Measurements from ENCODE around the gene RNU1-2. TPM values are rescaled to one million over a fixed set of nuclear protein-coding genes. Genes with fewer than 3 reads are reported as not detected.
"Not testable (repeated sequence)": the region's sequence is repeated elsewhere in the genome, so short reads cannot be mapped to it uniquely, and the experiment has no call there.

RNU1-2 gene
- total and polyA plus RNA-seq, 2 experiments from 2014 or later, result under 0.01 TPM; not detected in 1

GRCh38 chr1:16892978-16893525, 2.7 kb upstream of the RNU1-2 start:
- H3K27me3 ChIP-seq; H3K4me1 ChIP-seq (ENCODE audit: low read depth); H3K36me3 ChIP-seq; DNase-seq (ENCODE audit: low read depth in 1 of 2, low spot score in 1 of 2); H3K9me3 ChIP-seq (ENCODE audit: low read depth); H3K4me3 ChIP-seq; H3K27ac ChIP-seq: not testable (repeated sequence)

- not testable (repeated sequence) for H3K4me3 ChIP-seq; H3K27ac ChIP-seq; H3K4me1 ChIP-seq (ENCODE audit: low read depth); H3K9me3 ChIP-seq (ENCODE audit: low read depth); H3K27me3 ChIP-seq; DNase-seq (ENCODE audit: low read depth in 1 of 2, low spot score in 1 of 2); H3K36me3 ChIP-seq
Observed at GRCh38 chr1:16893796-16894195, 2.0 kb upstream of the RNU1-2 start.

GRCh38 chr1:16894338-16894737, 1.4 kb upstream of the RNU1-2 start:
- H3K9me3 ChIP-seq (ENCODE audit: low read depth), result not testable (repeated sequence)

GRCh38 chr1:16895233-16895597, 565 bp upstream of the RNU1-2 start:
- H3K9me3 ChIP-seq (ENCODE audit: low read depth); H3K4me1 ChIP-seq (ENCODE audit: low read depth); H3K27me3 ChIP-seq; H3K36me3 ChIP-seq; DNase-seq (ENCODE audit: low read depth in 1 of 2, low spot score in 1 of 2): not testable (repeated sequence)
- H3K4me3 ChIP-seq, result peak overlapping the region; percentile 33
- peak overlapping the region; percentile 100 for H3K27ac ChIP-seq

More at GRCh38 chr1:16894338-16894737, 1.4 kb upstream of the RNU1-2 start:
- H3K27me3 ChIP-seq; H3K27ac ChIP-seq; H3K36me3 ChIP-seq; H3K4me1 ChIP-seq (ENCODE audit: low read depth); H3K4me3 ChIP-seq; DNase-seq (ENCODE audit: low read depth in 1 of 2, low spot score in 1 of 2): not testable (repeated sequence)

- H3K27me3 ChIP-seq; H3K9me3 ChIP-seq (ENCODE audit: low read depth); H3K36me3 ChIP-seq: not testable (repeated sequence)
- H3K27ac ChIP-seq, result peak overlapping the region; percentile 91
- DNase-seq (ENCODE audit: low read depth in 1 of 2, low spot score in 1 of 2), result peak; percentile 61 to 65
- H3K4me3 ChIP-seq, result peak overlapping the region; percentile 26
- H3K4me1 ChIP-seq (ENCODE audit: low read depth), result peaks cover 14% of the 10 kb centered on the region
Observed at GRCh38 chr1:16896316-16897055, 706 bp downstream of the RNU1-2 start.

GRCh38 chr1:16897653-16898052, 1.9 kb downstream of the RNU1-2 start:
- not testable (repeated sequence) for H3K4me3 ChIP-seq; DNase-seq (ENCODE audit: low read depth in 1 of 2, low spot score in 1 of 2); H3K27ac ChIP-seq; H3K27me3 ChIP-seq; H3K36me3 ChIP-seq; H3K9me3 ChIP-seq (ENCODE audit: low read depth)
- H3K4me1 ChIP-seq (ENCODE audit: low read depth), result peaks cover 14% of the 10 kb centered on the region

GRCh38 chr1:16898298-16898697, 2.5 kb downstream of the RNU1-2 start:
- peaks cover 21% of the 10 kb centered on the region for H3K4me1 ChIP-seq (ENCODE audit: low read depth)
- not testable (repeated sequence) for H3K27ac ChIP-seq; H3K9me3 ChIP-seq (ENCODE audit: low read depth); H3K27me3 ChIP-seq; H3K4me3 ChIP-seq; H3K36me3 ChIP-seq; DNase-seq (ENCODE audit: low read depth in 1 of 2, low spot score in 1 of 2)

GRCh38 chr1:16899020-16899419, 3.2 kb downstream of the RNU1-2 start:
- H3K4me1 ChIP-seq (ENCODE audit: low read depth), result peaks cover 25% of the 10 kb centered on the region
- not testable (repeated sequence) for H3K4me3 ChIP-seq; H3K9me3 ChIP-seq (ENCODE audit: low read depth); H3K36me3 ChIP-seq; H3K27me3 ChIP-seq; DNase-seq (ENCODE audit: low read depth in 1 of 2, low spot score in 1 of 2); H3K27ac ChIP-seq

GRCh38 chr1:16900751-16901150, 5.0 kb downstream of the RNU1-2 start:
- peak in 1 of 2 donors; percentile 43 for DNase-seq (ENCODE audit: low read depth in 1 of 2, low spot score in 1 of 2)
- Histone ChIP-seq H3K27me3 (no peaks in the 10 kb centered on the region), H3K4me1 (ENCODE audit: low read depth) (peaks cover 25% of the 10 kb centered on the region), H3K27ac (no peak overlapping the region), H3K9me3 (ENCODE audit: low read depth) (no peaks in the 10 kb centered on the region), H3K36me3 (no peaks in the 10 kb centered on the region), H3K4me3 (no peak overlapping the region)
- peak; percentile 48 for TF ChIP-seq CTCF (IDR thresholded peaks at IDR 0.05; ENCODE audit: low read depth, low read length)

GRCh38 chr1:16901371-16901770, 5.6 kb downstream of the RNU1-2 start:
- H3K4me1 ChIP-seq (ENCODE audit: low read depth), result peaks cover 25% of the 10 kb centered on the region
- not testable (repeated sequence) for H3K27ac ChIP-seq; H3K9me3 ChIP-seq (ENCODE audit: low read depth); H3K27me3 ChIP-seq; H3K36me3 ChIP-seq; DNase-seq (ENCODE audit: low read depth in 1 of 2, low spot score in 1 of 2); H3K4me3 ChIP-seq

All from cardiac muscle cell (in vitro differentiated cells and primary cell).